Stimulated activated CD4-positive, alpha-beta T cell treated with anti-CD3 and anti-CD28 coated beads, Interleukin-2, amount 100 ng/mL, for 4 hours (primary cell): ENCODE results near the gene HENMT1.
A peak's percentile ranks its signal among the peaks of the same experiment; 100 is the strongest.
"Not testable (repeated sequence)": the region's sequence is repeated elsewhere in the genome, so short reads cannot be mapped to it uniquely, and the experiment has no call there.

Source experiments
- DNase-seq: peaks from one replicate; pipeline ENCODE4 v3.0.0-alpha.2; 2020; ENCODE audit warnings: low read depth

HENMT1 gene

DNA sequence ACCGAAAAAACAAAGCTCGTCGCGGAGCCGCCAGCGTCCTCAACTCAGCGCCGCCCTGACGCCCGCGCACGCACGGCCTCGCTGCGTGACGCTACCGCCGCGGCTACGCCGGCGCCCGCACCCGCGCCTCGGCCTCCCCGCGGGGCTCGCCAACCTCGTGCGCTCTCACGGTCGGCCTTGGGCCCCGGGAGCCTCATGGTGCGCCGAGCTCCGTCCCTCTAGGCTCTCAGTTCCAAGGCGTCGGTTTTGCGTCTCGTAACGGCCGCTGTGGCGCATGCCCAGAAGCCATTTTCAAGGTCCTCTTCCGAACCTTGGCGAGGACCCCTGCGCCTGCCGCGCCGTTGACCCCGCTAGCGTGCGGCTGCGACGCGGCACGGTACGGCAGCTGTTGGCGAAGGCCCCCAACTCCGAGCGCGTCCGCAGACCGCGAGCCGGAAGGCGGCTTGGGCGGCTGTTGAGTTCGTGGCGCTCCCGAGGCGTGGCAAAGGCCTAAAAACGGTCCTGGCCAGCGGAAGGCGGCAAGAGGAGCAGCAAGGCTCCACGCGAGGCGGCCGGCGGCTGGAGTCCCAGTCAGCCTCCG lies at the start of gene HENMT1:
HENMT1 (minus strand) TSS at position 64 of the 580 bp plus-strand sequence. CDS start 1,209 bp downstream, outside the sequence.
- peak; percentile 62 for DNase-seq

DNA sequence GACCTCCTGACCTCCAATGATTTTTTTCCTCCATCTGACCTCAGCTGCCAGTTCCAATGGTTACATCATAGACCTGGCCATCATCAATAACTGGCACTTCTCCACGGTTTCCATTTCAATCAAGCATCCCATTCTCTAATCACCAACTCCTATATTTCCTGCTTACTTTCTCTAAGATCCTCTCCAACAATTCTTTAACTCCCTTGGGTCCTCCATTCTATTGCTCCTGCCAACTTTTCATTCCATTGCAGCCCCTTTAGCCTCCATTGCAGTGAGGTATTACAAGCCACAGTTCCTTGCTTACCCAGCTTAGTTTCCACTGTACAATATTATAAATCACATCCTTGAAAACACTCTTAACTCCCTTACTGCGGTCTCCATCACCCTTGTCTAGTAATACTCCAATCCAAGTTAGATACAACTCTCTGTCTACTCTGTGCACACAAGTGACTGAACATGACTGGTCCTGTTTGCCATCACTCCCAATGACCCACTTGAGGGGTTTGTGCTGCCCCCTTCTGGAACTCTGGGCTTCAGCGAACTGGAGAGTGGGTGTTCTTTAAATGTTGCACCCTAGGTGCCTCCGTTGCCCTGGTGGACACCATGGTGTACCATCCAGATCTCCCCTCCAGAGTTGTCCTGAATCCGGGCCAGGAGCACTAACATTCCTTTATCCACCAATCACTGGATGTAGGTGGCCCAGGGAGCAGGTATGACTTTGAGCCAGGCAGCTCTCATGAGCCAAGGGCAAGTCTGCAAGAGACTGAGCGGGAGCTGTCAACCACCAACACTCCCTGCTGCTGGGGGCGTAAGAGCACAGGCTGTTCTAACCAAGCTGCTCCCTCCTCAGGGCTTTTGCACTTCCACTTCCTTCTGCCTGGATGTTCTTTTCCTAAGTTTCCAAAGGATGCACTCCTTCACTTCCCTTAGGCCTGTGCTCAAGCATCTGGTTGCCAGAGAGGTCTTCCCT lies 48.1 kb upstream of the HENMT1 start:
- peak; percentile 43 for DNase-seq

- DNase-seq: no peak
Measured at GRCh38 chr1:108706643-108707042, 45.8 kb upstream of the HENMT1 start.

GRCh38 chr1:108704496-108704895 lies 43.6 kb upstream of the HENMT1 start:
- DNase-seq: no peak

DNA sequence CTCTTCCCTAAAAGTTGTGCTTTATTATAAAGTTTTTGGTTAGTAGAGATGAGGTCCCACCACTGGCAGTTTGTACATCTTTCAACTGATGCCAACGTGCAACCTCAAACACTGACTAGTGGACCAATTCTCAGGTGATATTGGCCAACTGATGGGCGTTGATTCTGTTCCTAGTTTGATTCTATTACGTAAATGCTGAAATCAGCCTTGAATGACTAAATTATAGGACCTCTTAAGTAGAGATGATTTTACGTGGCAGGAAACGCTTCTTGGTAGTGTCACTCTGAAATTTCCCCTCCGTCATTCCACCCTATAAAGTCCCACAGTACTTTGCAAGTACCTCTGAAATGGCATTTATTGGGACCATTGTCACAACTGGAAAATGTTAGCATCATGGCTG lies 43.0 kb upstream of the HENMT1 start:
- no peak for DNase-seq

GRCh38 chr1:108702109-108702508 lies 41.2 kb upstream of the HENMT1 start:
- DNase-seq: not testable (repeated sequence)

GRCh38 chr1:108701176-108701849 lies 40.4 kb upstream of the HENMT1 start:
- no peak for DNase-seq

- DNase-seq: no peak
Measured at GRCh38 chr1:108699375-108700332, 38.8 kb upstream of the HENMT1 start.

- no peak for DNase-seq
Measured at GRCh38 chr1:108695535-108695934, 34.6 kb upstream of the HENMT1 start.

DNA sequence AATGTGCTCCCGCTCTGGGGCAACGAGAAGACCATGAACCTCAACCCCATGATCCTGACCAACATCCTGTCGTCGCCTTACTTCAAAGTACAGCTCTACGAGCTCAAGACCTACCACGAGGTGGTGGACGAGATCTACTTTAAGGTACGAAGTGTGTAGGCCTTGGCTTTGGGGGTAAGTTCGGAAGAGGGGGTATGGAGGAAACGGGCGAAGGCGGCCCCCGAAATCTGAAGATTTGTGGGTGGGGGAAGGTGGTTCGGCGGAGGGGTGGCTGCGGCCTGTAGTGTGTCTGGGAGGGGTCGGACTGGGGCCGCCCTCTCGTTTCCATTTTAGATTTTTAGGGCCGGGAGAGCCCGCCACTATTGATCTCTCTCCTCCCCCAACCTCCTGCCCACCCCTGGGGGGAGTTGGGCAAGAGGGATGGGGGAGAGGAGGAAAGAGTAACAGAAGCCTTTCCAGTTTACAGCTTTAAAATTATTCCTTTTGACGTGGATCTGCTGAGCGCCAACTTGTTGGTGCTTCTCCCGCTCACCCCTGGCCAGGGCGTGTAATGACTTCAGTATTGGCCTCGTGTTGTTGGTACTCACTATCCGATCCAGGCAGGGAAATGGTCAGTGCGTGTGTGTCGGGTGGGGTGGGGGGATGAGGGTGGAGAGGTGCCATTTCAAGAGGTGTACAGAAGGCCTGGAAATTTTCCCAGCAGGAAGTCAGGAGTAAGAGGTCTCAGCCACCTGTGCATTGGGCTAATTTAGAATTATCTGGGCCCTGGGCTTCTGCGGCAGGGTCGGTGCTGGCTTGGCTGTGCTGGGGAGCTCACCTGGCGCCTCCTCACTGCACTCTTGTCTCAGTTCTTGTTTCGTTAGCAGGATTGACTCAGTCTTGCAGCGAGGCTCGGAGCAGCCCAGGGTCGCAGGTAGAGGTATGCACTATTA lies 32.1 kb upstream of the HENMT1 start:
- DNase-seq: peak; percentile 55

DNA sequence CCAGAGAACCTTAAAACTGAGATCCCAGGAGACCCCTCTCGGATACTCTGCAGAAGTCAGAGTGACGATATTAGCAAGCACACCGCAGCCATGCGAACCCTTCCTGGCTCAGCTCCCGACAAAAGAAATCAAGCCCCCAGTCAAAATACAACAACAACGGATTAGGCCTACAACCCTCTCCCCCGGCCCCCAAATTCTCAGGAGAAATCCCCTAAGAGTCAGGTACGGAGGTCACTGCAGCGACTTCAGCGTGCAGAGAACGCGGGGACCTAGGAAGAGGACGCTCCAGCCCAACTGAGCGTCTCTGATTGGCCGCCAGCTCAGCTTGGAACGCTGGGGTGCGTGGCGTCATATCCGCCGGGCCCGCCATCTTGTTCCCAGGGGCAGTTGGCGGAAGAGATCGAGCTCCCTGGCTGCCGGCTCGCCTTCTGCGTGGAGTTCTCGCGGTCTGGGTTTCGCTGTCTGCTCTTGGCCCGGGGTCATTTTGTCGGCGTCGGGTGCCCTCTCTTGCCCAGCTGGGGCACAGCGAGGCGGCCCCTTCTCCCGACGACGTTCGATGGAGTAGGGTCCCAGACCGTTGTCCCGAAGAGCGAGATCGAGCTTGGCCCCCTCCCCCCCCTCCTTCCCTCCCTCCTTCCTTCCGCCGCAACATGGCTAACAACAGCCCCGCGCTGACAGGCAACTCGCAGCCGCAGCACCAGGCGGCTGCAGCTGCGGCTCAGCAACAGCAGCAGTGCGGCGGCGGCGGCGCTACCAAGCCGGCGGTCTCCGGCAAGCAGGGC lies 31.2 kb upstream of the HENMT1 start, which contains the start of gene PRPF38B:
PRPF38B (plus strand) TSS at position 369 of the 782 bp plus-strand sequence; CDS start at position 651, 282 bp downstream.
- DNase-seq: peak; percentile 89

GRCh38 chr1:108691128-108691941 lies 30.4 kb upstream of the HENMT1 start:
- no peak for DNase-seq

DNA sequence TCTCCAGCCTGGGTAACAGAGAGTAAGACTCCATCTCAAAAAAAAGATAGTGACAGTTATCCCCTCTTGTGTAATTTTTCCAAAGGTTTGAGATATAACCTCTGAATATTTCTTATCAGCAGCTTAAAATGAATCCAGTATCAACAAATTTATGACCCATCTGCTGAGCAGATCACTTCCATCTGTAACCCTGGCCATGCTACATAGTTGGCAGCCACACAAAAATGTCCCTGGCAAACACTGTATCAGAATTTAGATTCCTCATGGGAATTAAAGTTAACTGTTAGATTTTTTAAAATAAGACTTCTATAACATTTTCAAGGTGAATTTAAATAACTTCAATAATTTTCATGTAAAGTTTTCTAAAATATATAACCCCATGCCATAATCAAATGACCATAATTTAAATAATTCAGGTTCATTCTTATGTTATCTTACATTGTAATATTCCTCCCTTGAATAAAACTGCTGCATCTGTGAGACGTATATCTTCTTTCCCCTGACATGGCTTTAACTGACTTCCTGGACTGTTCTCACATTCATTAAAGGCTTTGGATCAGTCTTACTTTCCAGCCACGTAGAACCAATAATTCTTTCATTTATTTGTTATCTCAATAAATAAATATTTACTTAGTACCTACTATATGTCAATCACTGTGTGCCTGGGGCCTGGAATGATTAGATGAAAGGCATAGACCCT lies 25.9 kb upstream of the HENMT1 start:
- no peak for DNase-seq

GRCh38 chr1:108685529-108685928 lies 24.6 kb upstream of the HENMT1 start:
- DNase-seq: no peak

DNA sequence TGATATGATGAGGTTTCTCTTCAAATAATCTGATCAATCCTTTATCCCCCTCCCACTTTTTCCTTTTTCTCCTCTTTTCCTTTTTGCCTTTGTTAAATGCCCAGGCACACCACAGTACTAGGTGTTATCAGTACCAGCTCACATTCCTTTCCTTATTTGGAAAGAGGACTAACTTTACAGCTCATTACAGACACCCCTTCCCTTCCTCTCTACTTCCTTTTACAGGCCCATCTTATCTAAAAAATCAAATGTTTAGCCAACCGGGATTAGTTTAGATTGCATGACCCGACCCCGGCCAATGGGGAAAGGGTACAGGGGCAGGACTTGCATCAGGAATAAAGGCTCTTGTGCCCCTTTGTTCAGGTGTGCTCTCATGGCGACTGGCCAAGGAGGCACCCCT lies 20.8 kb upstream of the HENMT1 start:
- DNase-seq: not testable (repeated sequence)

GRCh38 chr1:108679586-108680213 lies 18.8 kb upstream of the HENMT1 start:
- no peak for DNase-seq

DNA sequence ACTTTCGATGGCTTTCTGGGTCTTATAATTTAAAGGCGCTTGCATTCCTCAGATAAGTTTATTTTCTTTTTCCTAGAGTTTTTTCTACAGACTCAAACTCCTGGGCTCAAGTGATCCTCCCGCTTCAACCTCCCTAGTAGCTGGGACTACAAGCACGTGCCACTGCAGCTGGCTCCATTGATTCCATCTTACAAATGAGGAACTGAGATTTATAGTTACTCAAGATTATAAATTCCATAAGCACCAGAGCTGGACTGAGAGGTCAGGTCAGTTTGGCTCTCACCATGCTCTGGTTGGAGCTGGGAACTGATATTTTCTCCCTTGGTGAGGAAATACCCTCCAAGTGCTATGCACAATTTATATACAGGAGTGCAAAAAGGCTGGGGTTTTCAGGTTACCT lies 17.8 kb upstream of the HENMT1 start:
- DNase-seq: no peak
